Ishikawa (cell line): ENCODE results near the gene ANAPC2.

Source experiments
- CREB1 ChIP-seq: IDR thresholded peaks from 2 replicates; pipeline ENCODE4 v1.6.1; 2012; ENCODE audit warnings: low read depth
- EP300 ChIP-seq: IDR thresholded peaks from 2 replicates; pipeline ENCODE4 v1.6.1; 2012; ENCODE audit warnings: borderline replicate concordance
- FOXM1 ChIP-seq: IDR thresholded peaks from 2 replicates; pipeline ENCODE4 v1.6.1; 2012; ENCODE audit warnings: low read depth, borderline replicate concordance
- NFIC ChIP-seq: IDR thresholded peaks from 2 replicates; pipeline ENCODE4 v1.6.1; 2012
- RAD21 ChIP-seq: IDR thresholded peaks from 2 replicates; pipeline ENCODE4 v1.6.1; 2012; ENCODE audit warnings: low read depth
- TAF1 ChIP-seq: IDR thresholded peaks from 2 replicates; pipeline ENCODE4 v1.6.1; 2012; ENCODE audit warnings: low read depth, mild to moderate bottlenecking

DNA sequence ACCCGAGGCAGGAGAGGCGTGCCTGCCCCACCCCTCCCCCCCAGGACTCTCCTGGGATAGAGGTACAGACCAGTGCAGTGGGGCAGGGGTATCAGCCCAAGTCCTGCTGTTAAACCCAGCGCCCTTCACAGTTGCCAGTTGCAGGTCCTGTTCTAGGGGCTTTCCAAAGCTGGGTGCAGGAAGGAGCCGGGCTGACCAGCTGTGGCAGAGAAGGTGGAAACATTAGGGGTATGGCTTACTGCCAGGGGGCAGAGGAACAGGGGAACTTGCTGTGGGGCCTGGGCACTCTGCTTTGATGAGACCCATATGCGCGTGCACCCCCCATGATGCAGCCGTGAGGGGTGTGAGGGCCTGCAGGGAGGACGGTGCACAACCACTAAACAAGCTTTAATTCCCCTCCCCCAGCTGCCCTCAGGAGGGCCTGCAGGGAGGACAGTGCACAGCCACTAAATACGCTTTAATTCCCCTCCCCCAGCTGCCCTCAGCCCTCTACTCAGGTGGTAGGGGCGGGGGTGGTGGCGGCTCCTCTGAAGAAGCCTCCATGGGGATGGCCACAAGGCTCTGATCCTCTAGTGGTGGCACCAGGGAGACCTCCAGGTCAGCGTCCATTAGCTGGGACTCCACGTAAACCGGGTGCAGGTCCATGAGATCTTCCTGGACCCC, 17.7 kb downstream of the ANAPC2 start:
- no peak for TF ChIP-seq NFIC
- TF ChIP-seq CREB1: no peak
- no peak for TF ChIP-seq RAD21
- no peak for TF ChIP-seq FOXM1
- no peak for TF ChIP-seq EP300
- TF ChIP-seq TAF1: no peak
